ENCODE measurements around the gene FRYL.
A peak's percentile ranks its signal among the peaks of the same experiment; 100 is the strongest.
"Not testable (repeated sequence)": the region's sequence is repeated elsewhere in the genome, so short reads cannot be mapped to it uniquely, and the experiment has no call there.

Gene FRYL

GRCh38 chr4:48483006-48483776 lies 296.9 kb downstream of the FRYL start, which contains the start of gene SLC10A4:
Gene SLC10A4 (plus strand): TSS chr4:48483343. CDS start chr4:48483562, 219 bp downstream.
- no peak for DNase-seq

DNA sequence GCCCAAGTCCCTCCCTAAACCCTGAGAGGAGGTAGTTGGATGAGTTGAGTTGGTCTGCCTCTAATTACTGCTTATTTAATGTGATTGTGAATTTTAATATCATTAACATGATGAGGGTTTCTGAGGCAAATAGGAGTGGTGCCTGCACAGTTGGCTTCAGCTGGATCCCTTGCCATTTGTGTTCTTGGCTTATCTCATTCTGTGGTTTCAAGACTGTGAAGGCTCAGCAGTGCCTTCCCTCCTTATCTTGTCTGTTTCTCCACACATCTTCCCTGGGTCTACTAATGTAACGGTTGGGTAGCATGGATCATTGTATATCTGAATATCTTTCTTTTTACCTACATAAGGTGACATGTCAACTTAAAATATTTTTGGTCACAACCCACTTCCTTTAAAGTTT lies 298.5 kb downstream of the FRYL start:
- no peak for DNase-seq

GRCh38 chr4:48478273-48478672 lies 301.8 kb downstream of the FRYL start:
- DNase-seq: no peak

- DNase-seq: no peak
These were observed 304.3 kb downstream of the FRYL start for GRCh38 chr4:48475770-48476169.

- DNase-seq: no peak
These were observed 307.3 kb downstream of the FRYL start for GRCh38 chr4:48472794-48473193.

DNA sequence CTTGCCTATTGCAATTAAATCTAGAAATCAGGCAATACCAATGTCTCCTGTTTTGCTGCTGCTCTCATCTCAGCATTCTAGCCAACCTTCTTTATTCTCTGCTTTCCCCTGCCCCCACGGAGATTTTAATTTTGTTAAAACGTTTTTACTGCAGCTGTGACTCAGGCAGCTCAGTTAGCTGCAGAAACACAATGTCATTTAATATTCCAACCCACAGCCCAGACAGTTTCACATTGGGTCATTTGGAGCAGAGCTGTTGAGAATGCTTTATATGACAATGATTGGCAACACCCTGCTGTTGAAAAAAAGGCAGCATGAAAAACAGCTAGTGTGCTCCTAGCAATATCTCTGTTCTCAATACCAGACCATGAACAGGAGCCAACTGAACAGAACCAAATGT lies 309.5 kb downstream of the FRYL start:
- DNase-seq: peak; percentile 13

GRCh38 chr4:48470137-48470536 lies 309.9 kb downstream of the FRYL start:
- peak; percentile 14 for DNase-seq

DNA sequence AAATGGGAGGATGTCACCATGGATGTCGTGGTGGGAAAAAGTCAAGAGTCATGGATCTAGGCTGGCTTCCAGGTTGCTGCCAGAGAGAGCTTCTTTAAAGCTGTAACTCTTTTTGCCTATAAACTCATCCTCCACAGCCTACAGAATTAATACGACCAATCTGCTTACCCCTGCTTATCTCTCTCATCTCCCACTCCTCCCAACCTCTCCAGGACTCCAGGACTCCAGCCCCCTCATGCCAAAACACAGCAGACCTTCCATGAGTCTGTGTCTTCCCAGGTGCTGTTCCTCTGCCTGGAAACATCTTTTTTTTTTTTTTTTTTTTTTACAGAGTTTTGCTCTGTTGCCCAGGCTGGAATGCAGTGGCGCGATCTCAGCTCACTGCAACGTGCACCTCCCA lies 312.2 kb downstream of the FRYL start:
- no peak for DNase-seq

GRCh38 chr4:48467442-48467841 lies 312.6 kb downstream of the FRYL start:
- DNase-seq: no peak

- peak; percentile 72 for DNase-seq
These were observed 317.7 kb downstream of the FRYL start for GRCh38 chr4:48462363-48462762.

- no peak for DNase-seq
These were observed 319.1 kb downstream of the FRYL start for GRCh38 chr4:48461000-48461399.

GRCh38 chr4:48454591-48454990 lies 325.5 kb downstream of the FRYL start:
- DNase-seq: no peak

DNA sequence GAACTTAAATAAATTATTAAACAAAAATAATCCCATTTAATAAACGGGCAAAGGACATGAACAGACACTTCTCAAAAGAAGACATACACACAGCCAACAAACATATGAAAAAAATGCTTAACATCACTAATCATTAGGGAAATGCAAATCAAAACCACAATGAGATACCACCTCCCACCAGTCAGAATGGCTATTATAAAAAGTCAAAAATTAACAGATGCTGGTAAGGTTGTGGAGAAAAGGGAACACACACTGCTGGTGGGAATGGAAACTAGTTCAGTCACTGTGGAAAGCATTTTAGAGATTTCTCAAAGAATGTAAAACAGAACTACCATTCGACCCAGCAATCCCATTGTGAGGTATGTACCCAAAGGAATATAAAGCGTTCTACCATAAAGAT lies 328.4 kb downstream of the FRYL start:
- DNase-seq: not testable (repeated sequence)

DNA sequence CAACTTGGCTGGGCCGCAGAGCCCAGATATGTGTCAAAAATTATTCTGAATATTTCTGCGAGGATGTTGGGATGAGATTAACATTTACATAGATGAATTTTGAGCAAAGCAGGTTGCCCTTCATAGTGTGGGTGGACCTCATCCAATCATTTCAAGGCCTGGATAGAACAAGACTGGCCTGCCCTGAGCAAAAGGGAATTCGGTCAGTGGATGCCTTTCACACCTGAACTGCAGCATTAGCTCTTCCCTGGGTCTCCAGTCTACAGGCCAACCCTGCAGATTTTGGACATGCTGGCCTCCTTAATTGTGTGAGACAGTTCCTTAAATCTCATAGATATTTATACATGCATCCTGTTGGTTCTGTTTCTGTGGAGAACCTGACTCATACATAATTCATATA lies 329.3 kb downstream of the FRYL start:
- DNase-seq: no peak

DNA sequence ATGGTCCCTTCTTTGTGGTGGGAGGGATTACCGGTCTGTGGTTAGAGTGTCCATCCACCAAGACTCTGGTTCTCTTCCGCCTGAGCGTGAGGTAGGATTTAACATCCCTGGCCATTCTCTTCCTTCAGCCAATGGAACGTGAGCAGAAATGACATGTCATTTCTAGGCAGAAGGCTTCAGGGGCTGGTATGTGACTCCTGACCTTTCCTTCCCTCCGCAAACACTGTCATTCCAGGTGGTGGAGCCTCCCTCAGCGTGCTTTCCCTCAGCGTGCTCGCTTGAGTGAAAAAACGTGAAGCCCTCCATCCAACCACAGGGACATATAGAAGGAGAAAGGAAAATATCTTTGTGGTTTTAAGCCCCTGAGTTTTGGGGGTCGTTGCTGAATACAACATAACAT lies 330.9 kb downstream of the FRYL start:
- DNase-seq: no peak

Measured in fibroblast of skin of abdomen (primary cell).